Measurements from ENCODE around the gene ARHGAP10. TPM values are rescaled to one million over a fixed set of nuclear protein-coding genes. Genes with fewer than 3 reads are reported as not detected.

The ARHGAP10 gene
- total RNA-seq, 6 experiments from 2014 or later: 5.5 to 13.3 (median 10.4) TPM

DNA sequence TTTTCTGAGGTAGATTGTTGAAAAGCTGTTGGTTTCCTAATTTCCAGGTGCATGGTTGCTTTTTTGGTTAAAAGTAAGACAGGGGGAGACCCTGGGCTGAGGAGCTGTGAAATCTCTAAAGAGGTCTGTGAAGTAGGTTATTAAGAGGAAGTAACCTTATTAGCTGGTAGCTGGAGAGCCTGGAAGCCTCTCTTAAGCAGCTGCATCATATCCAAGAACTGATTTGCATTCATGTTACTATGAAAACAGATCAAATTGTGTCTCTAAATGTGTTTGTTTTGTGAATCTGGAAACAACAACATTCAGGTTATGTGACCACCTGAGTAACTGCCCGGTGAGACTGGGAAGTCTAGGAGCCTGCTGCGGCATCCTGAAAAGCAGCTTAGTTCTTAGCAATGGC lies 54.1 kb downstream of the ARHGAP10 start:
- Histone ChIP-seq H3K4me3 (no peak overlapping the region), H3K27me3 (no peaks in the 10 kb centered on the region), H3K4me1 (no peaks in the 10 kb centered on the region), H3K36me3 (no peaks in the 10 kb centered on the region), H3K9me3 (no peaks in the 10 kb centered on the region), H3K27ac (no peak overlapping the region)
- DNase-seq: no peak
- ATAC-seq: no peak
- WGBS (ENCODE audit: insufficient coverage, low coverage, low lambda C conversion rate, missing lambda C conversion rate): 73% methylated on average over 2 of the region's 2 CpGs
- TF ChIP-seq, protein P1, sequence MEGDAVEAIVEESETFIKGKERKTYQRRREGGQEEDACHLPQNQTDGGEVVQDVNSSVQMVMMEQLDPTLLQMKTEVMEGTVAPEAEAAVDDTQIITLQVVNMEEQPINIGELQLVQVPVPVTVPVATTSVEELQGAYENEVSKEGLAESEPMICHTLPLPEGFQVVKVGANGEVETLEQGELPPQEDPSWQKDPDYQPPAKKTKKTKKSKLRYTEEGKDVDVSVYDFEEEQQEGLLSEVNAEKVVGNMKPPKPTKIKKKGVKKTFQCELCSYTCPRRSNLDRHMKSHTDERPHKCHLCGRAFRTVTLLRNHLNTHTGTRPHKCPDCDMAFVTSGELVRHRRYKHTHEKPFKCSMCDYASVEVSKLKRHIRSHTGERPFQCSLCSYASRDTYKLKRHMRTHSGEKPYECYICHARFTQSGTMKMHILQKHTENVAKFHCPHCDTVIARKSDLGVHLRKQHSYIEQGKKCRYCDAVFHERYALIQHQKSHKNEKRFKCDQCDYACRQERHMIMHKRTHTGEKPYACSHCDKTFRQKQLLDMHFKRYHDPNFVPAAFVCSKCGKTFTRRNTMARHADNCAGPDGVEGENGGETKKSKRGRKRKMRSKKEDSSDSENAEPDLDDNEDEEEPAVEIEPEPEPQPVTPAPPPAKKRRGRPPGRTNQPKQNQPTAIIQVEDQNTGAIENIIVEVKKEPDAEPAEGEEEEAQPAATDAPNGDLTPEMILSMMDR (IDR thresholded peaks at IDR 0.05): no peak
- TF ChIP-seq POLR2A (IDR thresholded peaks at IDR 0.05): no peak
- intact Hi-C loops (cut with DNase I): no loop called here

DNA sequence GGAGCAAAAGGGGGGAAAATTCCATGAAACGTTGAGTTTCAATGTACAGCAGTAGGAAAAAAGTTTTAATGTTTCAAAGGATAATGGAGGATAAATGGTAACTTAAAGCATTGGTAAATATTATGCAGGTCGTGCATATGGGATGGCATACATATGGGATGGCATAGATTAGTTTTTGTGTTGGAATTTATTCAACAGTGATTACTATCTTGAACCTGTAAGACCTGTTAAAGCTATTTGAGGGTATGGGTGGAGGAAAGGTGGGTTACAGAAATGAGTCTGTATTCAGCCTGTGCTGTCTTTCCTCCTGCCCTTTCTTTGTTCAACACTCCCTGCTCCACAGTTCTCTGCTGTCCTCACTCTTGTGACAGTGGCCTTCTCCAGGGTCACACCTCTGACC lies 54.6 kb downstream of the ARHGAP10 start:
- no peak overlapping the region for H3K4me3 ChIP-seq
- no peaks in the 10 kb centered on the region for H3K27me3 ChIP-seq
- intact Hi-C loops (cut with DNase I): no loop called here
- H3K4me1 ChIP-seq: no peaks in the 10 kb centered on the region
- no peaks in the 10 kb centered on the region for H3K36me3 ChIP-seq
- ATAC-seq (no peak), DNase-seq (no peak)
- WGBS (ENCODE audit: insufficient coverage, low coverage, low lambda C conversion rate, missing lambda C conversion rate): 47% methylated on average over 2 of the region's 2 CpGs
- no peak for TF ChIP-seq POLR2A (IDR thresholded peaks at IDR 0.05)
- TF ChIP-seq, protein P1 (IDR thresholded peaks at IDR 0.05): no peak
- H3K9me3 ChIP-seq: no peaks in the 10 kb centered on the region
- no peak overlapping the region for H3K27ac ChIP-seq

DNA sequence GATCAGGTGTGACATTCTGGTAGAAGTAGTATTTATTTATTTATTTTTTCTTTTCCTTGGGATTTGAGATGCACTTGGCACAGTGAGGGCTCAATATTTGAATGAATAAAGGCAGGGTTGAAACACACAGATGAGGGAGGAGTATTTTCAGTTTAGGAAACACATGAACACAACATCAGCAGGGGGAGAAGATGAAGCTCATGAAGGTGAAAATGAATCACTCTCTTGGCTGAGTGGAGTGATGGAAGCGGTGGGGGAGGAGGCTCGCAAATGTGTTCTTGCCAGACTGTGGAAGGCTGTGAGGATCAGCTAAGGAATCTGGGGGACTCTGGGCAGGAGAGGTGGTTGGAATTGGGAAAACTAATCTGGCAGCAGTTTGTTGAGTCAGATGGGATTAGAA lies 55.3 kb downstream of the ARHGAP10 start:
- DNase-seq (no peak), ATAC-seq (no peak)
- no peak overlapping the region for H3K4me3 ChIP-seq
- no peaks in the 10 kb centered on the region for H3K27me3 ChIP-seq
- no peak overlapping the region for H3K27ac ChIP-seq
- H3K36me3 ChIP-seq: no peaks in the 10 kb centered on the region
- no peaks in the 10 kb centered on the region for H3K4me1 ChIP-seq
- WGBS (ENCODE audit: insufficient coverage, low coverage, low lambda C conversion rate, missing lambda C conversion rate): 92% methylated on average over 2 of the region's 2 CpGs
- intact Hi-C loops (cut with DNase I): no loop called here
- TF ChIP-seq, protein P1 (IDR thresholded peaks at IDR 0.05): no peak
- no peak for TF ChIP-seq POLR2A (IDR thresholded peaks at IDR 0.05)
- no peaks in the 10 kb centered on the region for H3K9me3 ChIP-seq

DNA sequence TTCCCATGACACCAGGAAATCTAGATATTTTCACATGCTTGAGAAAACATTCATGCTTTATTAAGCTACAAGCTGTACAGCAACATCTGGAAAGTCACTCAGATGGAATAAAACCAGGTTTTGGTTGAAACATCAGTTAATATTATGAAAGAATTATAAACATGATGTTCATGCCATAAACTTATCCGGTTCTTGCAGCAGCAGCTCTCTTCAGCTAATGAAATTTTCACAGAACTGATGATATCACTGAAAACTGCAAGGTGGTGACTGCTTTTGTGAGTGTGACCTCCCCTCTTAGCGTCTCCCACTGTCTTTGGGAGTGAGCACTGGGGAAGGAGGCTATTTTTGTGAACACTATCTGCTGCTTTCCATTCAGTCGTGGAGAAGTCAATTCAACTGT lies 56.9 kb downstream of the ARHGAP10 start:
- H3K27ac ChIP-seq: no peak overlapping the region
- ATAC-seq (no peak), DNase-seq (no peak)
- TF ChIP-seq, protein P1 (IDR thresholded peaks at IDR 0.05): no peak
- no peak for TF ChIP-seq POLR2A (IDR thresholded peaks at IDR 0.05)
- no peaks in the 10 kb centered on the region for H3K9me3 ChIP-seq
- intact Hi-C loops (cut with DNase I): no loop called here
- H3K36me3 ChIP-seq: no peaks in the 10 kb centered on the region
- no peaks in the 10 kb centered on the region for H3K27me3 ChIP-seq
- WGBS (ENCODE audit: insufficient coverage, low coverage, low lambda C conversion rate, missing lambda C conversion rate): 73% methylated on average over 3 of the region's 3 CpGs
- no peak overlapping the region for H3K4me3 ChIP-seq
- H3K4me1 ChIP-seq: no peaks in the 10 kb centered on the region

DNA sequence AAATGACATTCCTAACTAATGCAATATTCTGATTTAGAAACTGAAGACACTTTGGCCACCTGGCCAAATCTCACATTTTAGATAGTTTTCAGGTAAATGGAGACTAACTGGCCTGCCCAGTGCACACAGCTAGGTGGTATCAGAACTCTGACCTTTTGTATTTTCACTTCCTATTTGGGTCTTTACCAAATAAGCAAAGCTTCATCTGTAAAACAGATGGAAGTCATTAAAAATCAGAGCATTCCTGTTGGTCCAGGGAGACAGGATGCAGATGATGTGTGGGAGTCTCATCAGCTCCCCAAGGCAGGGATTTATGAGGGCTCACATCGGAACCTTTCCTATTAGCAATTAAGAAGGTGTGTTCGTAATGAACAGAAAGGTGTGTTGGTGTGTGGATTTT lies 57.7 kb downstream of the ARHGAP10 start:
- H3K9me3 ChIP-seq: no peaks in the 10 kb centered on the region
- WGBS (ENCODE audit: insufficient coverage, low coverage, low lambda C conversion rate, missing lambda C conversion rate): 95% methylated on average over 2 of the region's 2 CpGs
- H3K4me3 ChIP-seq: no peak overlapping the region
- H3K36me3 ChIP-seq: no peaks in the 10 kb centered on the region
- TF ChIP-seq POLR2A (IDR thresholded peaks at IDR 0.05): no peak
- TF ChIP-seq, protein P1 (IDR thresholded peaks at IDR 0.05): no peak
- DNase-seq: no peak
- intact Hi-C loops (cut with DNase I): no loop called here
- H3K4me1 ChIP-seq: no peaks in the 10 kb centered on the region
- no peaks in the 10 kb centered on the region for H3K27me3 ChIP-seq
- H3K27ac ChIP-seq: no peak overlapping the region
- no peak for ATAC-seq

Data from right lobe of liver (tissue), 6 donors.